NB4 (cell line): ENCODE measurements around the gene CC2D2B.
"Not testable (repeated sequence)": the region's sequence is repeated elsewhere in the genome, so short reads cannot be mapped to it uniquely, and the experiment has no call there.

Experiments
- DNase-seq: peaks from one replicate; pipeline ENCODE4 v3.0.0; 2010; ENCODE audit warnings: low read depth
- H3K4me3 ChIP-seq: one replicate; pipeline ENCODE4 v1.5.1; 2011; ENCODE audit warnings: mild to moderate bottlenecking, low read depth, low read length, moderate library complexity
- MYC ChIP-seq: IDR thresholded peaks from 2 replicates; pipeline ENCODE4 v1.6.1; 2011; ENCODE audit warnings: low read depth, low read length
- POLR2A ChIP-seq: IDR thresholded peaks from 2 replicates; pipeline ENCODE4 v1.6.1; 2011; ENCODE audit warnings: mild to moderate bottlenecking; ENCODE audit not compliant: insufficient read length; ENCODE audit errors: extremely low read depth
- TF ChIP-seq, protein P1 (sequence below): IDR thresholded peaks from 2 replicates; pipeline ENCODE4 v1.6.1; 2011; ENCODE audit warnings: low read depth, low read length
- TF ChIP-seq, protein P2 (sequence below): IDR thresholded peaks from one replicate; pipeline ENCODE4 v1.5.1; 2012; ENCODE audit warnings: low read depth, low read length

CC2D2B gene

GRCh38 chr10:95876756-95877155 lies 31.0 kb upstream of the CC2D2B start:
- H3K4me3 ChIP-seq, result no peak overlapping the region
- DNase-seq, result no peak
- no peak for TF ChIP-seq POLR2A
- no peak for TF ChIP-seq MYC
- TF ChIP-seq, protein P1, sequence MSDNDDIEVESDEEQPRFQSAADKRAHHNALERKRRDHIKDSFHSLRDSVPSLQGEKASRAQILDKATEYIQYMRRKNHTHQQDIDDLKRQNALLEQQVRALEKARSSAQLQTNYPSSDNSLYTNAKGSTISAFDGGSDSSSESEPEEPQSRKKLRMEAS, result no peak
- TF ChIP-seq, protein P2, sequence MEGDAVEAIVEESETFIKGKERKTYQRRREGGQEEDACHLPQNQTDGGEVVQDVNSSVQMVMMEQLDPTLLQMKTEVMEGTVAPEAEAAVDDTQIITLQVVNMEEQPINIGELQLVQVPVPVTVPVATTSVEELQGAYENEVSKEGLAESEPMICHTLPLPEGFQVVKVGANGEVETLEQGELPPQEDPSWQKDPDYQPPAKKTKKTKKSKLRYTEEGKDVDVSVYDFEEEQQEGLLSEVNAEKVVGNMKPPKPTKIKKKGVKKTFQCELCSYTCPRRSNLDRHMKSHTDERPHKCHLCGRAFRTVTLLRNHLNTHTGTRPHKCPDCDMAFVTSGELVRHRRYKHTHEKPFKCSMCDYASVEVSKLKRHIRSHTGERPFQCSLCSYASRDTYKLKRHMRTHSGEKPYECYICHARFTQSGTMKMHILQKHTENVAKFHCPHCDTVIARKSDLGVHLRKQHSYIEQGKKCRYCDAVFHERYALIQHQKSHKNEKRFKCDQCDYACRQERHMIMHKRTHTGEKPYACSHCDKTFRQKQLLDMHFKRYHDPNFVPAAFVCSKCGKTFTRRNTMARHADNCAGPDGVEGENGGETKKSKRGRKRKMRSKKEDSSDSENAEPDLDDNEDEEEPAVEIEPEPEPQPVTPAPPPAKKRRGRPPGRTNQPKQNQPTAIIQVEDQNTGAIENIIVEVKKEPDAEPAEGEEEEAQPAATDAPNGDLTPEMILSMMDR, result no peak

DNA sequence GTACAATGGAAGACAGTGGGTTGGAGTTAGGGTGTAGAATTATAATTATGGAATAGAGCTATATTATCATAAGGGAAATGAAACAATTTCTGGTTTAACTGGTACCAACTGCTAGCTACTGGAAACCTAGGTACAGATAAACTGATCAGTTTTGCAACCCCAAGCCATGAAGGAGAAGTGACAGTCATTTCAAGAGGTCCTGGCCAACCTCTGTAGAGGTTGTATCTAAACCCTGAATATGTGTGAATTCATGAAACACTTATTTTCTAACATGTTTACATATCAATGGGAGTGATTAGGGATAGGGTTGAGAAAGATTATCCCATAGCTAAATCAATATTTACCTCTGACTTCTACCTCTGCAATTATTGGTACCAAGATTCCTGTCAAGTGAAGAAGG lies 29.9 kb upstream of the CC2D2B start:
- H3K4me3 ChIP-seq, result no peak overlapping the region
- TF ChIP-seq, protein P1, result no peak
- TF ChIP-seq, protein P2, result no peak
- TF ChIP-seq MYC (no peak), POLR2A (no peak)
- no peak for DNase-seq

DNA sequence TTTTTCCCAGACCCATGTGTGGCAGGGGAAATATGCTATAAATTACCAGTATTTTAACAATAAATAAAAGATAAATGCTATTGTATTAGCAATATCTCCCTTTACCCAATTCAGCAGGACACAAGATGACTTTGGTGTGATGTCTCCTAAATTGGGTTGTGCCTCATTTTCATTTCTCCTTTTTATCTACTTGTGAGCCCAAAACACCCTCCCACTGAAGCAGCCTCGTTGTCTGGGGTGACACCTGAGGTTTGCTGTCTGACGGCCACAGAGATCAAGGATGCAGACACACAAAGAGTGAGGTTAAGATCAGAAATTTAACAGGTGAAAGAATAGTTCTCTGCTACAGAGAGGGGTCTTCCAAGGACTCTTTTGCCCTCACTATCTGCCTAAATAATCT lies 27.1 kb upstream of the CC2D2B start:
- DNase-seq, result no peak
- H3K4me3 ChIP-seq, result no peak overlapping the region

DNA sequence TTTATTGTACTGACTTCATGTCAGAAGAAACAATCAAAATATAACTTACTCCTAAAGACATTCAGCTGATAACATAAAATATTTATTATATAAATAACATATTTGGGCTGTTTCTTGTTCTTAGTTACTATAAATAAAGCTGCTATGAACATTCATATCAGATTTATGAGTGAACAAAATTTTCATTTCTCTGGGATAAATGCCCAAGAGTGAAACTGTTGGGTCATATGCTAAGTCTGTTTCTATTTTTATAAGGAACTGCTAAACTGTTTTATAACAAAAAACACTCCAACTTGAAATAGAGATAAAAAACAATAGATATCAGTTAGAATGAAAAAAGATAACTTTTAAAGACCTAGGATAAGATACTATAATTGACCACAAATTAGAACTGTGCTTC lies 26.5 kb upstream of the CC2D2B start:
- DNase-seq, result no peak
- TF ChIP-seq MYC (no peak), POLR2A (no peak)
- TF ChIP-seq, protein P1, result no peak
- TF ChIP-seq, protein P2, result no peak

More for the DNA sequence above, 27.1 kb upstream of the CC2D2B start:
- TF ChIP-seq, protein P1, result no peak
- no peak for TF ChIP-seq MYC

DNA sequence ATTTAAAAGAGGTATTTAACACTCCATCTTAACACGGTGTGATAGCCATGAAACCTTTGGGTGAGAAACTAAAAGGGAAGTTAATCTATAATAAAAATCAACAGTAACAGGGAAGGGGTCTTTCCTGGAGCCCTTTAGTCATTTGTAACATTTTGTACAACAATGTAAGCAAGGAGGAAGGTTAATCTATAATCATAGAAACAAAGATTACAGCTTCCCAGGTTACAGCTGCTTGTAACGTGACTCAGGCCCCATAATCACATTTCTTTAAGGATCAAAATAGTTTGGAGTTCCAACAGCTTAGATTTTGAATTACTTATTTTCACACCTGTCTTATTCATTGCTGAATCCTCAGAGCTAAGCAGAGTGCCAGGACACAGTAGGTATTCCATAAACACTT lies 17.9 kb upstream of the CC2D2B start:
- TF ChIP-seq, protein P1, result no peak
- TF ChIP-seq POLR2A, result no peak
- TF ChIP-seq, protein P2, result no peak
- TF ChIP-seq MYC, result no peak
- no peak overlapping the region for H3K4me3 ChIP-seq
- DNase-seq, result no peak

More for the DNA sequence above, 26.5 kb upstream of the CC2D2B start:
- no peak overlapping the region for H3K4me3 ChIP-seq

GRCh38 chr10:95896071-95896850 lies 11.5 kb upstream of the CC2D2B start:
- H3K4me3 ChIP-seq, result no peak overlapping the region
- peak; percentile 58 for DNase-seq

GRCh38 chr10:95905897-95906580 lies 1.7 kb upstream of the CC2D2B start:
- not testable (repeated sequence) for DNase-seq, H3K4me3 ChIP-seq

More at GRCh38 chr10:95896071-95896850, 11.5 kb upstream of the CC2D2B start:
- TF ChIP-seq MYC (no peak), POLR2A (no peak)
- TF ChIP-seq, protein P1, result no peak
- TF ChIP-seq, protein P2, result no peak
